Measurements from ENCODE around the gene LYVE1.

The LYVE1 gene

GRCh38 chr11:10522276-10522675 is 46.2 kb downstream of the LYVE1 start:
- DNase-seq (ENCODE audit: low read depth) = no peak

- no peak for DNase-seq (ENCODE audit: low read depth)
Observed at GRCh38 chr11:10520562-10520961, 47.9 kb downstream of the LYVE1 start.

- DNase-seq (ENCODE audit: low read depth) = no peak
Observed at GRCh38 chr11:10519630-10520029, 48.8 kb downstream of the LYVE1 start.

GRCh38 chr11:10518891-10519290 is 49.6 kb downstream of the LYVE1 start:
- DNase-seq (ENCODE audit: low read depth) = no peak

GRCh38 chr11:10518123-10518522 is 50.3 kb downstream of the LYVE1 start:
- DNase-seq (ENCODE audit: low read depth) = no peak

- no peak for DNase-seq (ENCODE audit: low read depth)
Observed at GRCh38 chr11:10515418-10515817, 53.0 kb downstream of the LYVE1 start.

GRCh38 chr11:10514709-10515108 is 53.8 kb downstream of the LYVE1 start:
- DNase-seq (ENCODE audit: low read depth) = no peak

- no peak for DNase-seq (ENCODE audit: low read depth)
Observed at GRCh38 chr11:10514202-10514601, 54.3 kb downstream of the LYVE1 start.

GRCh38 chr11:10511181-10511621 is 57.3 kb downstream of the LYVE1 start:
- DNase-seq (ENCODE audit: low read depth) = no peak
